SK-N-SH treated with all-trans-retinoic acid at 6 μM for 48 hours (cell line): ENCODE results near the gene AMHR2.

ENCODE experiments used
- ARNTL ChIP-seq: fragments of 450-650 bp; formaldehyde crosslinking; IDR thresholded peaks from 2 replicates; pipeline ENCODE4 v1.5.0; 2020; ENCODE audit warnings: low read depth, mild to moderate bottlenecking, moderate library complexity, borderline replicate concordance
- BACH2 ChIP-seq: fragments of 250-450 bp; sonication (Bioruptor Pico); IDR thresholded peaks from 2 replicates; pipeline ENCODE4 v1.9.0; 2021; ENCODE audit warnings: mild to moderate bottlenecking, borderline replicate concordance
- CSDC2 ChIP-seq: fragments of 250-450 bp; sonication (Bioruptor Pico); IDR thresholded peaks from 2 replicates; pipeline ENCODE4 v1.5.0; 2020; ENCODE audit warnings: mild to moderate bottlenecking, moderate library complexity
- OSR1 ChIP-seq: fragments of 250-450 bp; sonication (Bioruptor Pico); IDR thresholded peaks from 2 replicates; pipeline ENCODE4 v1.8.0; 2022; ENCODE audit warnings: moderate library complexity, mild to moderate bottlenecking, inconsistent platforms
- RARB ChIP-seq: fragments of 250-450 bp; sonication (Bioruptor Pico); IDR thresholded peaks from 2 replicates; pipeline ENCODE4 v1.8.0; 2021; ENCODE audit warnings: mild to moderate bottlenecking, moderate library complexity
- SNAI2 ChIP-seq: fragments of 250-450 bp; sonication (Bioruptor Pico); IDR thresholded peaks from 2 replicates; pipeline ENCODE4 v1.5.0; 2020; ENCODE audit warnings: mild to moderate bottlenecking, moderate library complexity
- TCF4 ChIP-seq: fragments of 250-450 bp; sonication (Bioruptor Pico); IDR thresholded peaks from 2 replicates; pipeline ENCODE4 v1.8.0; 2021; ENCODE audit warnings: mild to moderate bottlenecking, moderate library complexity, borderline replicate concordance
- TOX ChIP-seq: fragments of 250-450 bp; sonication (Bioruptor Pico); IDR thresholded peaks from 2 replicates; pipeline ENCODE4 v1.8.0; 2021; ENCODE audit warnings: mild to moderate bottlenecking, moderate library complexity, borderline replicate concordance
- ZFP3 ChIP-seq: fragments of 250-450 bp; sonication (Bioruptor Pico); IDR thresholded peaks from 2 replicates; pipeline ENCODE4 v1.5.0; 2020; ENCODE audit warnings: mild to moderate bottlenecking, moderate library complexity
- ZNF565 ChIP-seq: fragments of 450-650 bp; formaldehyde crosslinking; conservative IDR thresholded peaks from 2 replicates; pipeline ENCODE4 v1.5.0; 2020; ENCODE audit warnings: low read depth, mild to moderate bottlenecking, moderate library complexity
- ZNF8 ChIP-seq: fragments of 450-650 bp; formaldehyde crosslinking; IDR thresholded peaks from 2 replicates; pipeline ENCODE4 v1.5.0; 2020; ENCODE audit warnings: mild to moderate bottlenecking, moderate library complexity
- TF ChIP-seq, protein P1 (sequence below): fragments of 250-450 bp; sonication (Bioruptor Pico); IDR thresholded peaks from 2 replicates; pipeline ENCODE4 v1.5.1; 2020; ENCODE audit warnings: low read depth, mild to moderate bottlenecking, moderate library complexity
- TF ChIP-seq, protein P2 (sequence below): fragments of 250-450 bp; sonication (Bioruptor Pico); IDR thresholded peaks from 2 replicates; pipeline ENCODE4 v1.8.0; 2020; ENCODE audit warnings: mild to moderate bottlenecking, moderate library complexity, borderline replicate concordance

DNA sequence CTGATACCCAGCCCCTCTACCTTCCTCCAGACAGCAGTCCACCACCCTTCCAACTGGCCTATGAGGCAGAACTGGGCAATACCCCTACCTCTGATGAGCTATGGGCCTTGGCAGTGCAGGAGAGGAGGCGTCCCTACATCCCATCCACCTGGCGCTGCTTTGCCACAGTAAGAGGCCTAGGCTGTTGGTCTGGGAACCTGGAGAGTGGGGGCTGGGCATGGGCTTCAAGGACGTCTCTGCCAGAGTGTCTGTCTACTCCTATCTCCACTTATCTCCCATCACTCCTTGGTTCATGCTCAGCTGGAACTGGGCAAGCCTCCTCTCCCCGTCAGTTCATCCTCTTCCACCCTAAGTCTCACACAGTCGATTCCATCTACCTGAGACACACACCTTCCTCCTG, 6.5 kb downstream of the AMHR2 start:
- TF ChIP-seq OSR1 (CRISPR knock-in tag), result no peak
- no peak for TF ChIP-seq RARB (CRISPR knock-in tag)
- TF ChIP-seq ZFP3 (CRISPR knock-in tag), result no peak
- no peak for TF ChIP-seq ZNF565 (CRISPR knock-in tag)
- TF ChIP-seq, protein P1, sequence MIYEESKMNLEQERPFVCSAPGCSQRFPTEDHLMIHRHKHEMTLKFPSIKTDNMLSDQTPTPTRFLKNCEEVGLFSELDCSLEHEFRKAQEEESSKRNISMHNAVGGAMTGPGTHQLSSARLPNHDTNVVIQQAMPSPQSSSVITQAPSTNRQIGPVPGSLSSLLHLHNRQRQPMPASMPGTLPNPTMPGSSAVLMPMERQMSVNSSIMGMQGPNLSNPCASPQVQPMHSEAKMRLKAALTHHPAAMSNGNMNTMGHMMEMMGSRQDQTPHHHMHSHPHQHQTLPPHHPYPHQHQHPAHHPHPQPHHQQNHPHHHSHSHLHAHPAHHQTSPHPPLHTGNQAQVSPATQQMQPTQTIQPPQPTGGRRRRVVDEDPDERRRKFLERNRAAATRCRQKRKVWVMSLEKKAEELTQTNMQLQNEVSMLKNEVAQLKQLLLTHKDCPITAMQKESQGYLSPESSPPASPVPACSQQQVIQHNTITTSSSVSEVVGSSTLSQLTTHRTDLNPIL, result no peak
- TF ChIP-seq TOX, result no peak
- TF ChIP-seq TCF4 (CRISPR knock-in tag), result no peak
- TF ChIP-seq SNAI2, result no peak
- no peak for TF ChIP-seq ARNTL (CRISPR knock-in tag)
- no peak for TF ChIP-seq ZNF8 (CRISPR knock-in tag)
- TF ChIP-seq BACH2 (CRISPR knock-in tag), result no peak
- TF ChIP-seq, protein P2, sequence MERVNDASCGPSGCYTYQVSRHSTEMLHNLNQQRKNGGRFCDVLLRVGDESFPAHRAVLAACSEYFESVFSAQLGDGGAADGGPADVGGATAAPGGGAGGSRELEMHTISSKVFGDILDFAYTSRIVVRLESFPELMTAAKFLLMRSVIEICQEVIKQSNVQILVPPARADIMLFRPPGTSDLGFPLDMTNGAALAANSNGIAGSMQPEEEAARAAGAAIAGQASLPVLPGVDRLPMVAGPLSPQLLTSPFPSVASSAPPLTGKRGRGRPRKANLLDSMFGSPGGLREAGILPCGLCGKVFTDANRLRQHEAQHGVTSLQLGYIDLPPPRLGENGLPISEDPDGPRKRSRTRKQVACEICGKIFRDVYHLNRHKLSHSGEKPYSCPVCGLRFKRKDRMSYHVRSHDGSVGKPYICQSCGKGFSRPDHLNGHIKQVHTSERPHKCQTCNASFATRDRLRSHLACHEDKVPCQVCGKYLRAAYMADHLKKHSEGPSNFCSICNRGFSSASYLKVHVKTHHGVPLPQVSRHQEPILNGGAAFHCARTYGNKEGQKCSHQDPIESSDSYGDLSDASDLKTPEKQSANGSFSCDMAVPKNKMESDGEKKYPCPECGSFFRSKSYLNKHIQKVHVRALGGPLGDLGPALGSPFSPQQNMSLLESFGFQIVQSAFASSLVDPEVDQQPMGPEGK (CRISPR knock-in tag), result no peak
- no peak for TF ChIP-seq CSDC2 (CRISPR knock-in tag)
